Peyer's patch (tissue), 4 donors: ENCODE measurements around the gene MEFV. TPM values are rescaled to one million over a fixed set of nuclear protein-coding genes. Genes with fewer than 3 reads are reported as not detected.

Experiments
- DNase-seq, 3 donors: peaks; one replicate each; pipeline ENCODE4 v3.0.0-alpha.2; 2017 to 2019
- H3K27ac ChIP-seq, 4 donors: fragments of 200-600 bp; sonication (generic); one replicate each; pipeline ENCODE4 v1.5.1; 2016 to 2019
- H3K27me3 ChIP-seq, 2 donors: fragments of 200-600 bp; sonication (generic); one replicate each; pipeline ENCODE4 v1.5.1; 2019
- H3K36me3 ChIP-seq, 3 donors: fragments of 200-600 bp; sonication (generic); one replicate each; pipeline ENCODE4 v1.5.1; 2016 to 2019
- H3K4me1 ChIP-seq, 4 donors: fragments of 200-600 bp; sonication (generic); one replicate each; pipeline ENCODE4 v1.5.1; 2016 to 2019
- H3K4me3 ChIP-seq, 4 donors: fragments of 200-600 bp; sonication (generic); 1 replicate in 3 of 4; 2 replicates in 1 of 4; pipeline ENCODE4 v1.5.1; 2016 to 2019; ENCODE audit warnings: mild to moderate bottlenecking in 1 of 4
- H3K9me3 ChIP-seq, 4 donors: fragments of 200-600 bp; sonication (generic); one replicate each; pipeline ENCODE4 v1.5.1; 2016 to 2019; ENCODE audit warnings: mild to moderate bottlenecking in 1 of 4
- POLR2A ChIP-seq, 2 donors: fragments of 450-650 bp; IDR thresholded peaks; one replicate each; pipeline ENCODE4 v1.5.1; 2017; ENCODE audit warnings: antibody characterized with exemption in 2 of 2, mild to moderate bottlenecking in 2 of 2, moderate library complexity in 2 of 2
- total RNA-seq, 4 donors: library from RNA; depleted of rRNA; stranded (reverse); fragments of >200 nt; gene quantifications; one replicate each; pipeline ENCODE4 v1.1.0, GENCODE V29; 2016
- TF ChIP-seq, protein P1 (sequence below), 6 experiments: fragments of 450-650 bp in 4 of 6; fragments of 200-600 bp in 2 of 6; sonication (generic) in 1 of 6; IDR thresholded peaks; one replicate each; pipeline ENCODE4 v1.5.1; 2017 to 2019; ENCODE audit warnings: antibody characterized with exemption in 6 of 6, mild to moderate bottlenecking in 3 of 6, moderate library complexity in 1 of 6

The MEFV gene
- total RNA-seq, 4 donors from 2014 or later = 1.2 to 6.6 (median 2.2) TPM

DNA sequence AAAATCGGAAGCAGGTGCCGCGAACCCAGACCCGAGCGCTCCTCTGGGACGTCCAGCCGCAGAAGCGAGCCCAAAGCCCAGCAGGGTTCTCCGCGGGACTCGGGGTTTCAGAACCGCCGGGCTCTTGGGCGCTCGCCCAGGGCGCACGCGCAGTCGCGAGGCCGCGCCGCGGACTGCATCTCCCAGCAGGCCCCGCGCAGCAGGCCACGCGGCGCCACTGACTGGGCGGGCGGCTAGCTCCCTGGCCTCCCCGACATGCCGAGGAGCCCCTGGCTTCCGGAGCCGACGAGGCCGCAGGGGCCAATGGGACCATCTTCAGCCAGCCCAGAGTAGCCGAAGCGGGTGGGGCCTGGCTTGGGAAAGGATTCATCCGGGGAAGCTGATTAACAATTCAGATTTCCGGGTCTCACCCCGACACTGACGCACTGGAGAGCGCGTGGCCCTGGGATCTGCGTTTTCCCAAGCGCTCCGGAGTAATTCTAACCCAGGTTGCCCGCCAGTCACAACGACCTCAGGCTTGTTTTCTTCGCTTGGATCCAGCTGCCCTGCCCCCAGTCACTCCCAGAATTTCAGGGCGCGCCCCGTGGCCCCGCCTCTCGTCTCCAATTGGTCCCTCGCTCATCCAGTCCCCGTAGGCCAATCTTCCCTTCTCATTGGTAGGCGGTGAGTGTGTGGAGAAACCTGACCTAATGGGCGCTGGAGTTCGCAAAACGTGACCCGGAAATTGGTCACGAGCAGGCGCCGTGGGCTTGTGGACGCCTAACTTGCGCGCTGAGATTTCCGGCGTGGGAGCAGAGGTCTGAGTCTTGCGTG lies 26.5 kb upstream of the MEFV start, which contains the start of gene ZNF263:
ZNF263 (plus strand) TSS at position 762 of the 813 bp plus-strand sequence. CDS start 328 bp downstream, outside the sequence.
- TF ChIP-seq, protein P1, sequence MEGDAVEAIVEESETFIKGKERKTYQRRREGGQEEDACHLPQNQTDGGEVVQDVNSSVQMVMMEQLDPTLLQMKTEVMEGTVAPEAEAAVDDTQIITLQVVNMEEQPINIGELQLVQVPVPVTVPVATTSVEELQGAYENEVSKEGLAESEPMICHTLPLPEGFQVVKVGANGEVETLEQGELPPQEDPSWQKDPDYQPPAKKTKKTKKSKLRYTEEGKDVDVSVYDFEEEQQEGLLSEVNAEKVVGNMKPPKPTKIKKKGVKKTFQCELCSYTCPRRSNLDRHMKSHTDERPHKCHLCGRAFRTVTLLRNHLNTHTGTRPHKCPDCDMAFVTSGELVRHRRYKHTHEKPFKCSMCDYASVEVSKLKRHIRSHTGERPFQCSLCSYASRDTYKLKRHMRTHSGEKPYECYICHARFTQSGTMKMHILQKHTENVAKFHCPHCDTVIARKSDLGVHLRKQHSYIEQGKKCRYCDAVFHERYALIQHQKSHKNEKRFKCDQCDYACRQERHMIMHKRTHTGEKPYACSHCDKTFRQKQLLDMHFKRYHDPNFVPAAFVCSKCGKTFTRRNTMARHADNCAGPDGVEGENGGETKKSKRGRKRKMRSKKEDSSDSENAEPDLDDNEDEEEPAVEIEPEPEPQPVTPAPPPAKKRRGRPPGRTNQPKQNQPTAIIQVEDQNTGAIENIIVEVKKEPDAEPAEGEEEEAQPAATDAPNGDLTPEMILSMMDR (IDR thresholded peaks at IDR 0.05) = peak in 3 of 6 experiments; percentile 3 to 20 (median 12)
- peak; percentile 53 to 56 for TF ChIP-seq POLR2A (IDR thresholded peaks at IDR 0.05)
- Histone ChIP-seq H3K4me1 (peaks cover 0 to 17% (median 9%) of the 10 kb centered on the region in 4 donors), H3K9me3 (peaks cover 0 to 4% (median 0%) of the 10 kb centered on the region in 4 donors), H3K27ac (peak within 1 kb of the TSS; percentile 96 to 99 (median 98)), H3K4me3 (peak within 1 kb of the TSS; percentile 68 to 99 (median 89)), H3K36me3 (peaks cover 0 to 28% (median 0%) of the 10 kb centered on the region in 3 donors), H3K27me3 (no peaks in the 10 kb centered on the region)
- peak; percentile 92 to 97 (median 97) for DNase-seq

DNA sequence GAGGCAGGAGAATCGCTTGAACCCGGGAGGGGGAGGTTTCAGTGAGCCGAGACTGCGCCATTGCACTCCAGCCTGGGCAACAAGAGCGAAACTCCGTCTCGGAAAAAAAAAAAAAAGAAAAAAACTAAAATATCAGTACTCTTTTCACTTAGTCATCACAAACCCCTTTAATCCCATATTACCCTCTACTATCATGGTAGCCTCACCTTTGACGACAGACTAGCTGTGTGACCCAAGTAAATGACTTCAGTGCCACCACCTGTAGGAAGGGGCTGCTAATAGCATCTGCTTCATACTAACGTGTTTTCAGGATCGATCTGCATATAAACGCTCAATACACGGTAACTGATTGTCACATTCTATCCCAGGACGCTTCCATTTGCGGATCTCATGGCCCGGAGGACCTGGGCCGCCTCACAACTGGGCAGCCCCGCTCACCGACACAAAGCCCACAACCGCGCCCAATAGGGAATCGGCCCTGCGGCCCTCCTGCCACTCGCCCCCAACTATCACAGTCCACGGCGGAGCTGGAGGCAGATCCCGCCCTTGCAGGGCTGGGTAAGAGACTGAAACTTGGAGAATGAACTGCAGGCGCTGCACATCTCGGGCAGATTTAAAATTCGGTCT lies 25.8 kb upstream of the MEFV start:
- H3K36me3 ChIP-seq = peaks cover 0 to 22% (median 0%) of the 10 kb centered on the region in 3 donors
- peaks cover 0 to 17% (median 9%) of the 10 kb centered on the region in 4 donors for H3K4me1 ChIP-seq
- TF ChIP-seq, protein P1 (IDR thresholded peaks at IDR 0.05) = no peak
- no peak for TF ChIP-seq POLR2A (IDR thresholded peaks at IDR 0.05)
- H3K27ac ChIP-seq = peak overlapping the region; percentile 96 to 99 (median 98)
- H3K4me3 ChIP-seq = peak overlapping the region; percentile 68 to 99 (median 89)
- peaks cover 0 to 4% (median 0%) of the 10 kb centered on the region in 4 donors for H3K9me3 ChIP-seq
- no peak for DNase-seq
- H3K27me3 ChIP-seq = no peaks in the 10 kb centered on the region

DNA sequence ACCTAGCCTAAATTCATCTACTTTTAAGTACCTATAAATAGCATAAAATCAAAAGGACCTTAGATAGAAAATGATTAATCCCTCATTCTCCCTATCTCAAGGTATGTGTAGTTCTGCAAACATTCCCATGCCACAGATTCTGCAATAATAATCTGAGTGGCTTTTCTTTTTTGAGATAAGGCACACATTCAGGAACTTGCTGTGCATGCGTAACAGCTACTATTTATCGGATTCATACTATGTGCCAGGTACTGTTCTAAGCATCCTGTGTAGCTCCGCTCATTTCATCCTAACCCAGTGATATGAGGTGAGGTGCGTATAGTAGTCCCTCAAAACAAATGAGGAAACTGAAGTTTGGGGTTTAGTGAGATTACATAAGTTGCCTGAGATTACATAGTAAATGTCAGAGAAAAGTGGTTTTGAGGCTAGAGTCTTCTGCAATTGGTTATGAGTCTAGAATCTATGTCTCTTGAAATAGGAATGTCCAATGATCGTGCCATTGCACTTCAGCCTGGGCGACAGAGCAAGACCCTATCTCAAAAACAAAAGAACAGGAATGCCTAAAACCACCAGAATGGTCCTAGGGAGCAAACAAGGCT lies 24.9 kb upstream of the MEFV start:
- Histone ChIP-seq H3K4me3 (no peak overlapping the region), H3K4me1 (peaks cover 0 to 17% (median 9%) of the 10 kb centered on the region in 4 donors), H3K9me3 (no peaks in the 10 kb centered on the region), H3K27ac (no peak overlapping the region), H3K27me3 (no peaks in the 10 kb centered on the region), H3K36me3 (peaks cover 0 to 13% (median 0%) of the 10 kb centered on the region in 3 donors)
- TF ChIP-seq, protein P1 (IDR thresholded peaks at IDR 0.05) = no peak
- TF ChIP-seq POLR2A (IDR thresholded peaks at IDR 0.05) = no peak
- no peak for DNase-seq

DNA sequence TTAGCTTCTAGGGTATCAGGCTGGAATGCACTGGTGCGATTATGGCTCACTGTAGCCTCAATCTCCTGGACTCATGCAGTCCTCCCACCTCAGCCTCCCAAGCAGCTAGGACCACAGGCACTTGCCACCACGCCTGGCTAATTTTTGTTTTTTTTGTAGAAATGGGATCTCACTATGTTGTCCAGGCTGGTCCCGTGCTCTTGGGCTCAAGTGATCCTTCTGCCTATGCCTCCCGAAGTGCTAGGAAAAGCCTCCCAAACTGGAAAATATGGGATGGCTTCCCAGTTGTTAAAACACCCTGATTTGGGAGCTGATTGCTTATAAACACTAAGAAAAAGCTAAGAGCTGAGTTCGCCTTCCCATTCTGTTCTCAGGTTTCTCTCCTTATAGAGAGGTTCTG lies 20.2 kb upstream of the MEFV start:
- no peaks in the 10 kb centered on the region for H3K4me1 ChIP-seq
- no peak for DNase-seq
- H3K27me3 ChIP-seq = no peaks in the 10 kb centered on the region
- TF ChIP-seq, protein P1 (IDR thresholded peaks at IDR 0.05) = no peak
- TF ChIP-seq POLR2A (IDR thresholded peaks at IDR 0.05) = no peak
- no peak overlapping the region for H3K27ac ChIP-seq
- H3K4me3 ChIP-seq = no peak overlapping the region
- no peaks in the 10 kb centered on the region for H3K9me3 ChIP-seq
- no peaks in the 10 kb centered on the region for H3K36me3 ChIP-seq

DNA sequence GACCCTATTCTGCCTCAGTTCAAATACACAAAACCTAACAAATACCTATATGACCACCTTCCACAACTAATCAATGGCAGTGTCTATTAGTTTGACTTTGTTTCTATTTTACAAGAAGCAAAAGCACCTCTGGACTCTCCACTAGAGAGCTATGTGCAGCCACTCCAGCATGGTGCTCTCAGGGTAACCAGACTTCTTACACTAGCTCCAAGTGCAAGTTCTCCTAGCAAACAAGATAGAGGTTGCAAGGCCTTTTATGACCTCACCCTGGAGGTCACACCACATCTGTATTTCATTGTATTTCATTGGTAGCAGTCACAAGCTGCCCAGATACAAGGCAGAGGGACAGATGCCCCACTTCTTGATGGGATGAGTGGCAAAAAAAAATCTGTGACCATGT lies 18.5 kb upstream of the MEFV start:
- no peaks in the 10 kb centered on the region for H3K4me1 ChIP-seq
- no peaks in the 10 kb centered on the region for H3K27me3 ChIP-seq
- peak in 1 of 3 donors; percentile 2 for DNase-seq
- no peak overlapping the region for H3K27ac ChIP-seq
- no peaks in the 10 kb centered on the region for H3K36me3 ChIP-seq
- no peak overlapping the region for H3K4me3 ChIP-seq
- no peaks in the 10 kb centered on the region for H3K9me3 ChIP-seq
- no peak for TF ChIP-seq POLR2A (IDR thresholded peaks at IDR 0.05)
- TF ChIP-seq, protein P1 (IDR thresholded peaks at IDR 0.05) = no peak
